HepG2 (cell line): ENCODE measurements around the gene RIN3. TPM values are rescaled to one million over a fixed set of nuclear protein-coding genes. Genes with fewer than 3 reads are reported as not detected.

Experiments
- ADNP ChIP-seq: sonication (generic); formaldehyde crosslinking; IDR thresholded peaks from 2 replicates; pipeline ENCODE4 v1.4.0; 2020; ENCODE audit warnings: missing genetic modification reagents
- ATF2 ChIP-seq: sonication (generic); formaldehyde crosslinking; IDR thresholded peaks from 2 replicates; pipeline ENCODE4 v1.4.0; 2020; ENCODE audit warnings: missing genetic modification reagents
- FOXA1 ChIP-seq, 2 experiments: fragments of 450-650 bp in 1 of 2; sonication (generic) in 1 of 2; formaldehyde crosslinking in 1 of 2; IDR thresholded peaks; 2 replicates each; pipeline versions ENCODE4 v1.4.0 to v1.6.1; 2016 to 2020; ENCODE audit warnings: missing genetic modification reagents in 1 of 2
- FOXJ3 ChIP-seq: sonication (generic); formaldehyde crosslinking; IDR thresholded peaks from 2 replicates; pipeline ENCODE4 v1.4.0; 2020; ENCODE audit warnings: missing genetic modification reagents, mild to moderate bottlenecking, borderline replicate concordance
- HDAC1 ChIP-seq: sonication (generic); formaldehyde crosslinking; IDR thresholded peaks from 2 replicates; pipeline ENCODE4 v1.5.1; 2020; ENCODE audit warnings: mild to moderate bottlenecking, missing genetic modification reagents
- KDM6A ChIP-seq: IDR thresholded peaks from 2 replicates; pipeline ENCODE4 v1.6.1; 2016; ENCODE audit warnings: low read depth
- MYC ChIP-seq: sonication (generic); formaldehyde crosslinking; IDR thresholded peaks from 2 replicates; pipeline ENCODE4 v1.9.0; 2021; ENCODE audit warnings: missing genetic modification reagents, borderline replicate concordance
- PAWR ChIP-seq: sonication (generic); formaldehyde crosslinking; IDR thresholded peaks from 2 replicates; pipeline ENCODE4 v1.4.0; 2020; ENCODE audit warnings: missing genetic modification reagents, mild to moderate bottlenecking, borderline replicate concordance
- REL ChIP-seq: sonication (generic); formaldehyde crosslinking; conservative IDR thresholded peaks from 2 replicates; pipeline ENCODE4 v1.8.0; 2022; ENCODE audit warnings: mild to moderate bottlenecking, missing genetic modification reagents, moderate library complexity
- RFXAP ChIP-seq: sonication (generic); formaldehyde crosslinking; IDR thresholded peaks from 2 replicates; pipeline ENCODE4 v1.4.0; 2020; ENCODE audit warnings: missing genetic modification reagents, borderline replicate concordance
- SIX4 ChIP-seq: sonication (generic); formaldehyde crosslinking; IDR thresholded peaks from 2 replicates; pipeline ENCODE4 v1.4.0; 2020; ENCODE audit warnings: missing genetic modification reagents
- SNAPC5 ChIP-seq: sonication (generic); formaldehyde crosslinking; IDR thresholded peaks from 2 replicates; pipeline ENCODE4 v1.8.1; 2023; ENCODE audit warnings: mild to moderate bottlenecking, missing genetic modification reagents, borderline replicate concordance
- SOX13 ChIP-seq, 3 experiments: fragments of 450-650 bp in 1 of 3; sonication (generic) in 1 of 3; formaldehyde crosslinking in 1 of 3; IDR thresholded peaks in 2 of 3; conservative IDR thresholded peaks in 1 of 3; 2 replicates each; pipeline versions ENCODE4 v1.5.0 to v1.6.1; 2016 to 2020; ENCODE audit warnings: antibody characterized with exemption in 1 of 3, mild to moderate bottlenecking in 1 of 3, missing compliant biosample characterization in 1 of 3, missing genetic modification reagents in 1 of 3, moderate library complexity in 1 of 3
- SPEN ChIP-seq: sonication (generic); formaldehyde crosslinking; IDR thresholded peaks from 2 replicates; pipeline ENCODE4 v1.5.1; 2020; ENCODE audit warnings: low read depth, mild to moderate bottlenecking, missing genetic modification reagents
- TEAD2 ChIP-seq: sonication (generic); formaldehyde crosslinking; IDR thresholded peaks from 2 replicates; pipeline ENCODE4 v1.9.0; 2021; ENCODE audit warnings: missing genetic modification reagents
- TFE3 ChIP-seq: IDR thresholded peaks from 2 replicates; pipeline ENCODE4 v1.6.1; 2016
- ZBTB33 ChIP-seq: sonication (generic); formaldehyde crosslinking; IDR thresholded peaks from 2 replicates; pipeline ENCODE4 v1.4.0; 2020; ENCODE audit warnings: missing genetic modification reagents
- ZNF180 ChIP-seq: sonication (generic); formaldehyde crosslinking; IDR thresholded peaks from 2 replicates; pipeline ENCODE4 v1.4.0; 2020; ENCODE audit warnings: low read depth, missing genetic modification reagents, borderline replicate concordance
- ZNF607 ChIP-seq: sonication (generic); formaldehyde crosslinking; IDR thresholded peaks from 2 replicates; pipeline ENCODE4 v1.5.1; 2020; ENCODE audit warnings: missing genetic modification reagents, mild to moderate bottlenecking, borderline replicate concordance
- ZNF782 ChIP-seq: sonication (generic); formaldehyde crosslinking; IDR thresholded peaks from 2 replicates; pipeline ENCODE4 v1.4.0; 2020; ENCODE audit warnings: missing genetic modification reagents, mild to moderate bottlenecking, borderline replicate concordance
- polyA plus RNA-seq, 8 experiments: library from polyadenylated mRNA; depleted of rRNA in 3 of 8; stranded (reverse) in 7 of 8; unstranded in 1 of 8; fragments of >200 nt; fragmentation: Illumina TruSeq in 4 of 8; extraction: Trizol in 4 of 8; gene quantifications; 2 replicates each; pipeline versions ENCODE4 v1.2.1 to v1.2.3, GENCODE V29; 2011 to 2016; ENCODE audit warnings: low read depth in 4 of 8, missing spikeins in 1 of 8, mixed read lengths in 1 of 8; ENCODE audit not compliant: insufficient read depth in 1 of 8
- total RNA-seq, 5 experiments: library from RNA; depleted of rRNA; stranded (reverse); fragments of >200 nt; fragmentation: Illumina TruSeq; extraction: Trizol; gene quantifications; 2 replicates each; pipeline ENCODE4 v1.2.3, GENCODE V29; 2016; ENCODE audit warnings: low read depth in 1 of 5
- TF ChIP-seq, protein P1 (sequence below): sonication (generic); formaldehyde crosslinking; IDR thresholded peaks from 2 replicates; pipeline ENCODE4 v1.4.0; 2020; ENCODE audit warnings: missing genetic modification reagents

The RIN3 gene
- total and polyA plus RNA-seq, 2 of the 13 experiments (the other 11 are each of a cell fraction or from before 2014, with no cell fraction given): 2.3 to 3.6 TPM

DNA sequence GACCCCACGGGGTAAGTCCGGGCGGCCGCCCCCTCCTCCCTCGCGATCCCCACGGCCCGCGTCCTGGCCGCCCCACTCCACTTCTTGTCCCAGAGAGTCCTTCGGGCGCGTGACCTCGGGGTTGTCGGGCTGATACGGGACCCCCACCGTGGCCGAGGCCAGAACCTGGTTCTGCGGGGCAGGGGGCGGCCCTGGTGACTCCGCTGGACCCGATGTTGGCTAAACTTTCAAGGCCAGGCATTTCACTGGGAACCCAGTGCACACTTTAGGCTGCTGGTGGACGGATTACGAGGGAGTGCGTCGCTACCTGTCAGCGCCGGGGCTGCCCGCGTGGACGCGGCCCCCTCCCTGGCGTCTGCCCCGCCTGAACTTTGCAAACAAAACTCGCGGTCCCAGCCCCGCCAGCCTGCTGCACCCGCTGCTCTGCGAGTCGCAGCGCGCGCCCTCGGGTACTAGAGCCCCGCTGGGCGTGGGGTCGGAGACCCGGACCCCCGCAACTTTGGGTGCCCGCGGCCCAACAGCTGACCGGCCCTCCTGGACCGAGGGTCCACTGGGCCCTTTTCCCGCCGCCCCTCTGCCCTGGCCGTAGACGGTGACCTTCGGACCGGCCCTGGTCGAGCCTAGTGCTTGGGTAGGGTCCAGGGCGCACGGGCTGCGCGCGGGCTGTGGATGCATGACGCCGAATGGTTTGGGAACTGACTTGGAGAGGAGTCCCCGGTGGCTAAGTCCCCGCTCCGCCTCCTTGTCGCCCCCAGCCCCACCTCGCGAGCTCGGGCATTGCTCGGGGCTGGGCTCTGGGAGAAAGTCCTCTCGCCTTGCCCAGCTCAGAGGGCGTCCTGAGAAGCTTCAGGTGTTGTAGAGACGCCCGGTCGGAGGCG, 624 bp downstream of the RIN3 start (continued):
- TF ChIP-seq FOXJ3 (CRISPR knock-in tag) (peak; percentile 60; the same call in 1 of the 2 replicates), SOX13 (IDR thresholded peaks at IDR 0.05) (no peak), SOX13 (CRISPR knock-in tag; conservative IDR thresholded peaks at IDR 0.05 in 1 of 2, IDR thresholded peaks at IDR 0.05 in 1 of 2) (peak in 1 of 2 experiments; percentile 32; a peak in 1 of 4 replicates), SIX4 (CRISPR knock-in tag) (0 out of 2 replicates have a peak, but pooled peaks have one; percentile 49), HDAC1 (CRISPR knock-in tag) (peak; percentile 87), SPEN (CRISPR knock-in tag) (peak; percentile 73; the same call in 1 of the 2 replicates), ZNF607 (CRISPR knock-in tag) (peak; percentile 74; the same call in 1 of the 2 replicates), PAWR (CRISPR knock-in tag) (no peak), RFXAP (CRISPR knock-in tag) (peak; percentile 56; the same call in 1 of the 2 replicates), ZBTB33 (CRISPR knock-in tag) (no peak), FOXA1 (IDR thresholded peaks at IDR 0.05) (no peak), FOXA1 (CRISPR knock-in tag; IDR thresholded peaks at IDR 0.05) (peak; percentile 29; the same call in 1 of the 2 replicates), ZNF782 (CRISPR knock-in tag) (no peak), TFE3 (CRISPR knock-in tag) (no peak), MYC (CRISPR knock-in tag) (peak; percentile 78; the same call in 1 of the 2 replicates), ADNP (CRISPR knock-in tag) (no peak), KDM6A (CRISPR knock-in tag) (no peak), REL (CRISPR knock-in tag) (peak; percentile 91), ZNF180 (no peak), SNAPC5 (no peak), TEAD2 (CRISPR knock-in tag) (no peak), ATF2 (CRISPR knock-in tag) (0 out of 2 replicates have a peak, but pooled peaks have one; percentile 66)
- TF ChIP-seq, protein P1, sequence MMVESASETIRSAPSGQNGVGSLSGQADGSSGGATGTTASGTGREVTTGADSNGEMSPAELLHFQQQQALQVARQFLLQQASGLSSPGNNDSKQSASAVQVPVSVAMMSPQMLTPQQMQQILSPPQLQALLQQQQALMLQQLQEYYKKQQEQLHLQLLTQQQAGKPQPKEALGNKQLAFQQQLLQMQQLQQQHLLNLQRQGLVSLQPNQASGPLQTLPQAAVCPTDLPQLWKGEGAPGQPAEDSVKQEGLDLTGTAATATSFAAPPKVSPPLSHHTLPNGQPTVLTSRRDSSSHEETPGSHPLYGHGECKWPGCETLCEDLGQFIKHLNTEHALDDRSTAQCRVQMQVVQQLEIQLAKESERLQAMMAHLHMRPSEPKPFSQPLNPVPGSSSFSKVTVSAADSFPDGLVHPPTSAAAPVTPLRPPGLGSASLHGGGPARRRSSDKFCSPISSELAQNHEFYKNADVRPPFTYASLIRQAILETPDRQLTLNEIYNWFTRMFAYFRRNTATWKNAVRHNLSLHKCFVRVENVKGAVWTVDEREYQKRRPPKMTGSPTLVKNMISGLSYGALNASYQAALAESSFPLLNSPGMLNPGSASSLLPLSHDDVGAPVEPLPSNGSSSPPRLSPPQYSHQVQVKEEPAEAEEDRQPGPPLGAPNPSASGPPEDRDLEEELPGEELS: 0 out of 2 replicates have a peak, but pooled peaks have one; percentile 33
